HepG2 (cell line): ENCODE results near the gene OSBP. TPM values are rescaled to one million over a fixed set of nuclear protein-coding genes. Genes with fewer than 3 reads are reported as not detected.

Experiments used
- ATF7-NPFF ChIP-seq: sonication (generic); formaldehyde crosslinking; IDR thresholded peaks from 2 replicates; pipeline ENCODE4 v1.8.1; 2023; ENCODE audit warnings: mild to moderate bottlenecking, low read depth, missing genetic modification reagents, moderate library complexity
- EEA1 ChIP-seq: sonication (generic); formaldehyde crosslinking; IDR thresholded peaks from 2 replicates; pipeline ENCODE4 v1.5.1; 2020; ENCODE audit warnings: mild to moderate bottlenecking, missing genetic modification reagents, borderline replicate concordance
- HNF4A ChIP-seq: sonication (generic); formaldehyde crosslinking; IDR thresholded peaks from 2 replicates; pipeline ENCODE4 v1.4.0; 2020; ENCODE audit warnings: missing genetic modification reagents
- HNF4G ChIP-seq, 2 experiments: sonication (generic) in 1 of 2; formaldehyde crosslinking in 1 of 2; IDR thresholded peaks; 2 replicates each; pipeline versions ENCODE4 v1.4.0 to v1.6.1; 2011 to 2020; ENCODE audit warnings: borderline replicate concordance in 2 of 2, low read depth in 2 of 2, mild to moderate bottlenecking in 2 of 2, low read length in 1 of 2, missing genetic modification reagents in 1 of 2, moderate library complexity in 1 of 2
- HNRNPK ChIP-seq: fragments of 200-400 bp; formaldehyde crosslinking; IDR thresholded peaks from 2 replicates; pipeline ENCODE4 v1.6.1; 2018; ENCODE audit warnings: low read length, low read depth, moderate library complexity, mild to moderate bottlenecking; ENCODE audit not compliant: poor library complexity, severe bottlenecking
- KDM2A ChIP-seq: sonication (generic); formaldehyde crosslinking; IDR thresholded peaks from 2 replicates; pipeline ENCODE4 v1.4.0; 2020; ENCODE audit warnings: low read depth, missing genetic modification reagents, borderline replicate concordance
- KLF13 ChIP-seq: sonication (generic); formaldehyde crosslinking; IDR thresholded peaks from 2 replicates; pipeline ENCODE4 v1.4.0; 2020; ENCODE audit warnings: mild to moderate bottlenecking, missing genetic modification reagents
- KLF15 ChIP-seq: sonication (generic); formaldehyde crosslinking; IDR thresholded peaks from 2 replicates; pipeline ENCODE4 v1.8.1; 2023; ENCODE audit warnings: borderline replicate concordance, mild to moderate bottlenecking, inconsistent platforms, missing genetic modification reagents, mixed read lengths
- MAFG ChIP-seq: sonication (generic); formaldehyde crosslinking; IDR thresholded peaks from 2 replicates; pipeline ENCODE4 v1.5.1; 2020; ENCODE audit warnings: mild to moderate bottlenecking, missing genetic modification reagents
- MIER2 ChIP-seq: IDR thresholded peaks from 2 replicates; pipeline ENCODE4 v1.6.1; 2016; ENCODE audit warnings: missing biosample characterization, missing genetic modification reagents
- MXD3 ChIP-seq: IDR thresholded peaks from 2 replicates; pipeline ENCODE4 v1.6.1; 2016; ENCODE audit warnings: mild to moderate bottlenecking, missing biosample characterization, missing genetic modification reagents
- NKX3-1 ChIP-seq: sonication (generic); formaldehyde crosslinking; IDR thresholded peaks from 2 replicates; pipeline ENCODE4 v1.5.0; 2020; ENCODE audit warnings: missing genetic modification reagents
- NR2F1 ChIP-seq, 2 experiments: fragments of 450-650 bp in 1 of 2; formaldehyde crosslinking in 1 of 2; IDR thresholded peaks; 2 replicates each; pipeline versions ENCODE4 v1.5.0 to v1.6.1; 2016 to 2020; ENCODE audit warnings: mild to moderate bottlenecking in 1 of 2, missing compliant biosample characterization in 1 of 2, missing genetic modification reagents in 1 of 2, moderate library complexity in 1 of 2
- POGZ ChIP-seq: sonication (generic); formaldehyde crosslinking; IDR thresholded peaks from 2 replicates; pipeline ENCODE4 v1.4.0; 2020; ENCODE audit warnings: mild to moderate bottlenecking, missing genetic modification reagents
- RXRA ChIP-seq: sonication (generic); formaldehyde crosslinking; IDR thresholded peaks from 2 replicates; pipeline ENCODE4 v1.5.1; 2020; ENCODE audit warnings: missing genetic modification reagents
- SKI ChIP-seq: fragments of 450-650 bp; IDR thresholded peaks from one replicate; pipeline ENCODE4 v1.6.1; 2018; ENCODE audit warnings: mild to moderate bottlenecking; ENCODE audit not compliant: partially characterized antibody
- TFAP4 ChIP-seq: sonication (generic); IDR thresholded peaks from 2 replicates; pipeline ENCODE4 v1.6.1; 2016; ENCODE audit warnings: low read depth, borderline replicate concordance
- ZFP62 ChIP-seq: sonication (generic); formaldehyde crosslinking; IDR thresholded peaks from 2 replicates; pipeline ENCODE4 v1.4.0; 2020; ENCODE audit warnings: missing genetic modification reagents
- ZMYM4 ChIP-seq: sonication (generic); formaldehyde crosslinking; IDR thresholded peaks from 2 replicates; pipeline ENCODE4 v1.8.1; 2023; ENCODE audit warnings: mild to moderate bottlenecking, missing genetic modification reagents
- ZNF597 ChIP-seq: sonication (generic); formaldehyde crosslinking; IDR thresholded peaks from 2 replicates; pipeline ENCODE4 v1.5.0; 2020; ENCODE audit warnings: missing genetic modification reagents
- ZNF749 ChIP-seq: sonication (generic); formaldehyde crosslinking; IDR thresholded peaks from 2 replicates; pipeline ENCODE4 v1.8.0; 2022; ENCODE audit warnings: mild to moderate bottlenecking, missing genetic modification reagents, moderate library complexity, borderline replicate concordance
- ZNF775 ChIP-seq: sonication (generic); formaldehyde crosslinking; IDR thresholded peaks from 2 replicates; pipeline ENCODE4 v1.4.0; 2020; ENCODE audit warnings: missing genetic modification reagents, mild to moderate bottlenecking, moderate library complexity, borderline replicate concordance
- ZNF878 ChIP-seq: sonication (generic); formaldehyde crosslinking; IDR thresholded peaks from 2 replicates; pipeline ENCODE4 v1.8.1; 2023; ENCODE audit warnings: mild to moderate bottlenecking, missing genetic modification reagents, moderate library complexity
- ZSCAN30 ChIP-seq: sonication (generic); formaldehyde crosslinking; IDR thresholded peaks from 2 replicates; pipeline ENCODE4 v1.5.0; 2020; ENCODE audit warnings: mild to moderate bottlenecking, missing genetic modification reagents
- polyA plus RNA-seq, 8 experiments: library from polyadenylated mRNA; depleted of rRNA in 3 of 8; stranded (reverse) in 7 of 8; unstranded in 1 of 8; fragments of >200 nt; fragmentation: Illumina TruSeq in 4 of 8; extraction: Trizol in 4 of 8; gene quantifications; 2 replicates each; pipeline versions ENCODE4 v1.2.1 to v1.2.3, GENCODE V29; 2011 to 2016; ENCODE audit warnings: low read depth in 4 of 8, missing spikeins in 1 of 8, mixed read lengths in 1 of 8; ENCODE audit not compliant: insufficient read depth in 1 of 8
- total RNA-seq, 5 experiments: library from RNA; depleted of rRNA; stranded (reverse); fragments of >200 nt; fragmentation: Illumina TruSeq; extraction: Trizol; gene quantifications; 2 replicates each; pipeline ENCODE4 v1.2.3, GENCODE V29; 2016; ENCODE audit warnings: low read depth in 1 of 5
- TF ChIP-seq, protein P1 (sequence below): sonication (generic); formaldehyde crosslinking; IDR thresholded peaks from 2 replicates; pipeline ENCODE4 v1.5.1; 2020; ENCODE audit warnings: missing genetic modification reagents, mild to moderate bottlenecking, borderline replicate concordance
- TF ChIP-seq, protein P2 (sequence below): sonication (generic); formaldehyde crosslinking; IDR thresholded peaks from 2 replicates; pipeline ENCODE4 v1.5.0; 2020; ENCODE audit warnings: missing genetic modification reagents

Gene OSBP
- total and polyA plus RNA-seq, 2 of the 13 experiments (the other 11 are each of a cell fraction or from before 2014, with no cell fraction given) = 12.1 to 13.5 TPM

GRCh38 chr11:59643390-59643789 is 27.8 kb upstream of the OSBP start (continued):
- TF ChIP-seq ATF7-NPFF (CRISPR knock-in tag) = no peak
- peak; percentile 59; the same call in 1 of the 2 replicates for TF ChIP-seq HNF4G (IDR thresholded peaks at IDR 0.05; ENCODE audit: borderline replicate concordance, low read depth, low read length)
- TF ChIP-seq HNF4G (CRISPR knock-in tag; IDR thresholded peaks at IDR 0.05; ENCODE audit: borderline replicate concordance, low read depth) = no peak
- peak; percentile 87 for TF ChIP-seq HNF4A
- TF ChIP-seq POGZ (CRISPR knock-in tag) = peak; percentile 43; the same call in 1 of the 2 replicates
- no peak for TF ChIP-seq ZNF749
- TF ChIP-seq, protein P1, sequence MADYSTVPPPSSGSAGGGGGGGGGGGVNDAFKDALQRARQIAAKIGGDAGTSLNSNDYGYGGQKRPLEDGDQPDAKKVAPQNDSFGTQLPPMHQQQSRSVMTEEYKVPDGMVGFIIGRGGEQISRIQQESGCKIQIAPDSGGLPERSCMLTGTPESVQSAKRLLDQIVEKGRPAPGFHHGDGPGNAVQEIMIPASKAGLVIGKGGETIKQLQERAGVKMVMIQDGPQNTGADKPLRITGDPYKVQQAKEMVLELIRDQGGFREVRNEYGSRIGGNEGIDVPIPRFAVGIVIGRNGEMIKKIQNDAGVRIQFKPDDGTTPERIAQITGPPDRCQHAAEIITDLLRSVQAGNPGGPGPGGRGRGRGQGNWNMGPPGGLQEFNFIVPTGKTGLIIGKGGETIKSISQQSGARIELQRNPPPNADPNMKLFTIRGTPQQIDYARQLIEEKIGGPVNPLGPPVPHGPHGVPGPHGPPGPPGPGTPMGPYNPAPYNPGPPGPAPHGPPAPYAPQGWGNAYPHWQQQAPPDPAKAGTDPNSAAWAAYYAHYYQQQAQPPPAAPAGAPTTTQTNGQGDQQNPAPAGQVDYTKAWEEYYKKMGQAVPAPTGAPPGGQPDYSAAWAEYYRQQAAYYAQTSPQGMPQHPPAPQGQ = no peak
- no peak for TF ChIP-seq ZFP62 (CRISPR knock-in tag)
- TF ChIP-seq KLF13 = no peak
- TF ChIP-seq KDM2A = no peak
- TF ChIP-seq ZNF775 (CRISPR knock-in tag) = no peak
- TF ChIP-seq ZNF878 (CRISPR knock-in tag) = no peak
- no peak for TF ChIP-seq HNRNPK
- no peak for TF ChIP-seq MIER2 (CRISPR knock-in tag)
- TF ChIP-seq ZSCAN30 (CRISPR knock-in tag) = no peak
- peak; percentile 38 for TF ChIP-seq SKI
- TF ChIP-seq EEA1 (CRISPR knock-in tag) = no peak
- TF ChIP-seq ZNF597 (CRISPR knock-in tag) = no peak
- no peak for TF ChIP-seq MXD3 (CRISPR knock-in tag)
- TF ChIP-seq ZMYM4 (CRISPR knock-in tag) = peak; percentile 58; the same call in 1 of the 2 replicates
- TF ChIP-seq MAFG = no peak
- TF ChIP-seq NR2F1 (CRISPR knock-in tag; IDR thresholded peaks at IDR 0.05) = peak; percentile 68 to 70; a peak in 3 of 4 replicates
- TF ChIP-seq, protein P2, sequence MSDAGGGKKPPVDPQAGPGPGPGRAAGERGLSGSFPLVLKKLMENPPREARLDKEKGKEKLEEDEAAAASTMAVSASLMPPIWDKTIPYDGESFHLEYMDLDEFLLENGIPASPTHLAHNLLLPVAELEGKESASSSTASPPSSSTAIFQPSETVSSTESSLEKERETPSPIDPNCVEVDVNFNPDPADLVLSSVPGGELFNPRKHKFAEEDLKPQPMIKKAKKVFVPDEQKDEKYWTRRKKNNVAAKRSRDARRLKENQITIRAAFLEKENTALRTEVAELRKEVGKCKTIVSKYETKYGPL = no peak
- no peak for TF ChIP-seq KLF15 (CRISPR knock-in tag)
- TF ChIP-seq TFAP4 = no peak
- TF ChIP-seq NKX3-1 = no peak
- TF ChIP-seq RXRA (CRISPR knock-in tag) = peak; percentile 58; the same call in 1 of the 2 replicates
